ENCODE results near the gene KIAA1217. TPM values are rescaled to one million over a fixed set of nuclear protein-coding genes. Genes with fewer than 3 reads are reported as not detected.

KIAA1217 gene
- total and polyA plus RNA-seq, 2 experiments from 2014 or later, result 5.4 to 8.1 TPM

DNA sequence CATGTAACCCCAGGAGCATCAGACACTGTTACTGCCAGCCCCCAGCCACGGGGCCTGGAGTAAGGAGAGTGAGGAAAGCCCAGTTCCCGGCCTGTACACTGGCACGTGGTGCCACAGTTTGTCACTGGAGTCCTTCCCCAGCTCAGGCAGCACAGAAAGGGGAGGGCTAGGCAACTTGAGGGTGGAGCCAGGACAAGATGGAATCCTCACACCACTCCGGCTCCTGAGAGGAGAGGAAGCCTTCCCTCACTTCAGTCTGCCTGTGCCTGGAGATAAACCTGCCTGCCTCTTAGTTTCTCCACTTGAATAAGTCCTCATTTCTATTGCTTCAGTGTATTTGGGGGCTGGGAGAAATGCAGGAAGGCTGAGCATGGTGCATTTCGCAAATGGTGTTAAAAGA is 176.0 kb downstream of the KIAA1217 start:
- no peaks in the 10 kb centered on the region for H3K36me3 ChIP-seq (ENCODE audit: low read depth)
- no peaks in the 10 kb centered on the region for H3K79me2 ChIP-seq (ENCODE audit: insufficient read depth)
- H3K4me2 ChIP-seq (ENCODE audit: unreplicated experiment), result no peak overlapping the region
- H3K9ac ChIP-seq, result no peak overlapping the region
- peaks cover 3% of the 10 kb centered on the region; the same call in 1 of the 2 replicates for H3F3A ChIP-seq (ENCODE audit: insufficient read depth)
- no peak overlapping the region for H3K4me3 ChIP-seq
- H2AFZ ChIP-seq, result no peak overlapping the region
- no peaks in the 10 kb centered on the region for H3K9me3 ChIP-seq (ENCODE audit: low read depth)
- TF ChIP-seq EZH2 (IDR thresholded peaks at IDR 0.05; ENCODE audit: insufficient read depth, poor library complexity, severe bottlenecking) (no peak), EZH2phosphoT487 (IDR thresholded peaks at IDR 0.05; ENCODE audit: insufficient read depth, low read depth) (no peak)
- no peak for DNase-seq
- in situ Hi-C loops (cut with MboI), result no loop called here
- H4K20me1 ChIP-seq (ENCODE audit: insufficient read depth), result no peaks in the 10 kb centered on the region
- no peak overlapping the region for H3K27ac ChIP-seq
- 63 to 64% methylated on average over 5 of the region's 5 CpGs for WGBS, 2 experiments (ENCODE audit: low coverage in 1 of 2, low lambda C conversion rate in 2 of 2, missing lambda C conversion rate in 2 of 2)
- no peaks in the 10 kb centered on the region for H3K27me3 ChIP-seq (replicated peaks; ENCODE audit: insufficient read depth)
- H3K4me1 ChIP-seq (ENCODE audit: insufficient read depth), result peaks cover 6% of the 10 kb centered on the region
- H3K9me2 ChIP-seq (ENCODE audit: insufficient read depth), result no peaks in the 10 kb centered on the region

DNA sequence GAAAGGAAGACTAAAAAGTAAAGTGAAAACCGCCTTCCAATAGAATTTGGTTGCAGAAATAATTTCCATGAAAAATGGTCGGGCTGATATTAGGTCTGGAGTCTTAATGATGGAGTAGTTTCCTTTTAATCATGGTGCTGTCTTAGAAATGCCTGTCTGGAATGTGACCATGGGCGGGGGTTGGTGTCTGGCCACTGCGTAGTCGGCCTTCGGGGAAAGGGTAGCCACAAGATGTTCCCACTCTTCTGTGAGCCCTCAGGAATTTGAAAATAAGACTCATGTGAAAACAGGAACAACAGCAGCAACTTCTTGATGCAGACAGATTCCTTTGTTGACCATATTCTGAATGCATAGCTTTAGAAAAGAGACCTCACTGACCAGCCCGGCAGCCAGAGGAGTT is 176.8 kb downstream of the KIAA1217 start:
- Histone ChIP-seq H3K4me1 (ENCODE audit: insufficient read depth) (peaks cover 6% of the 10 kb centered on the region), H3K36me3 (ENCODE audit: low read depth) (no peaks in the 10 kb centered on the region), H3K79me2 (ENCODE audit: insufficient read depth) (no peaks in the 10 kb centered on the region), H3F3A (ENCODE audit: insufficient read depth) (peaks cover 3% of the 10 kb centered on the region; the same call in 1 of the 2 replicates), H4K20me1 (ENCODE audit: insufficient read depth) (no peaks in the 10 kb centered on the region), H3K9ac (no peak overlapping the region), H3K4me3 (no peak overlapping the region), H3K27me3 (replicated peaks; ENCODE audit: insufficient read depth) (no peaks in the 10 kb centered on the region), H3K27ac (no peak overlapping the region), H3K4me2 (ENCODE audit: unreplicated experiment) (no peak overlapping the region), H2AFZ (no peak overlapping the region), H3K9me2 (ENCODE audit: insufficient read depth) (no peaks in the 10 kb centered on the region), H3K9me3 (ENCODE audit: low read depth) (no peaks in the 10 kb centered on the region)
- no peak for DNase-seq
- TF ChIP-seq EZH2 (IDR thresholded peaks at IDR 0.05; ENCODE audit: insufficient read depth, poor library complexity, severe bottlenecking) (no peak), EZH2phosphoT487 (IDR thresholded peaks at IDR 0.05; ENCODE audit: insufficient read depth, low read depth) (no peak)
- WGBS, 2 experiments (ENCODE audit: low coverage in 1 of 2, low lambda C conversion rate in 2 of 2, missing lambda C conversion rate in 2 of 2), result 81 to 84% methylated on average over 7 of the region's 7 CpGs
- in situ Hi-C loops (cut with MboI), result no loop called here

GRCh38 chr10:24390146-24390700 is 181.3 kb downstream of the KIAA1217 start:
- Histone ChIP-seq H3K9me2 (ENCODE audit: insufficient read depth) (no peaks in the 10 kb centered on the region), H2AFZ (no peak overlapping the region), H3K27me3 (replicated peaks; ENCODE audit: insufficient read depth) (no peaks in the 10 kb centered on the region), H4K20me1 (ENCODE audit: insufficient read depth) (no peaks in the 10 kb centered on the region), H3K9me3 (ENCODE audit: low read depth) (no peaks in the 10 kb centered on the region), H3K4me3 (no peak overlapping the region), H3K27ac (no peak overlapping the region), H3K4me2 (ENCODE audit: unreplicated experiment) (no peak overlapping the region), H3K9ac (no peak overlapping the region), H3K79me2 (ENCODE audit: insufficient read depth) (no peaks in the 10 kb centered on the region), H3F3A (ENCODE audit: insufficient read depth) (no peaks in the 10 kb centered on the region), H3K4me1 (ENCODE audit: insufficient read depth) (no peaks in the 10 kb centered on the region), H3K36me3 (ENCODE audit: low read depth) (no peaks in the 10 kb centered on the region)
- TF ChIP-seq EZH2 (IDR thresholded peaks at IDR 0.05; ENCODE audit: insufficient read depth, poor library complexity, severe bottlenecking) (no peak), EZH2phosphoT487 (IDR thresholded peaks at IDR 0.05; ENCODE audit: insufficient read depth, low read depth) (no peak)
- in situ Hi-C loops (cut with MboI), result no loop called here
- 94 to 95% methylated on average over 2 of the region's 2 CpGs for WGBS, 2 experiments (ENCODE audit: low coverage in 1 of 2, low lambda C conversion rate in 2 of 2, missing lambda C conversion rate in 2 of 2)
- DNase-seq, result no peak

DNA sequence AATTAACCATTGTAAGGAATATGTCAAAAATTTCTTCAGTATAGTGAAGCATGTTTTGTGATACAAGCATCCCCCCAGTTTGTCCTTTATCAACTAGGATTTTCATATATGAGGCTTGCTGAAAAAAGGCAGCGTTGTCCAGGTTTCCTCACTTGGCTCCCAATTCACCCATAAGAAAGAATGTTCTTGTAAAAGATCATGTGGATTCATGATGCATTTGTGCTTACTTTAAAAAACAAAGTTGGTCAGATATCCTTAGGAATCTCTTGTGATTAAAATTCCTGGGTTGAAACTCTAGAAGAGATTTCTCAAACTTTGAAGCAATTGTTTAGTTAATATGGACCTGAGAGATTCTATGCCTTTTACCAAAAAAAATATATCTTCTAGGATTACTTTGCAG is 181.8 kb downstream of the KIAA1217 start:
- Histone ChIP-seq H3K4me3 (no peak overlapping the region), H3K9me2 (ENCODE audit: insufficient read depth) (no peaks in the 10 kb centered on the region), H4K20me1 (ENCODE audit: insufficient read depth) (no peaks in the 10 kb centered on the region), H3K36me3 (ENCODE audit: low read depth) (no peaks in the 10 kb centered on the region), H3K27ac (no peak overlapping the region), H3F3A (ENCODE audit: insufficient read depth) (no peaks in the 10 kb centered on the region), H2AFZ (no peak overlapping the region), H3K4me1 (ENCODE audit: insufficient read depth) (no peaks in the 10 kb centered on the region), H3K27me3 (replicated peaks; ENCODE audit: insufficient read depth) (no peaks in the 10 kb centered on the region), H3K79me2 (ENCODE audit: insufficient read depth) (no peaks in the 10 kb centered on the region), H3K9me3 (ENCODE audit: low read depth) (no peaks in the 10 kb centered on the region), H3K4me2 (ENCODE audit: unreplicated experiment) (no peak overlapping the region), H3K9ac (no peak overlapping the region)
- no peak for DNase-seq
- in situ Hi-C loops (cut with MboI), result no loop called here
- WGBS, 2 experiments (ENCODE audit: low coverage in 1 of 2, low lambda C conversion rate in 2 of 2, missing lambda C conversion rate in 2 of 2), result 68 to 73% methylated on average over 1 of the region's 1 CpG
- TF ChIP-seq EZH2 (IDR thresholded peaks at IDR 0.05; ENCODE audit: insufficient read depth, poor library complexity, severe bottlenecking) (no peak), EZH2phosphoT487 (IDR thresholded peaks at IDR 0.05; ENCODE audit: insufficient read depth, low read depth) (no peak)

GRCh38 chr10:24393201-24393600 is 184.3 kb downstream of the KIAA1217 start:
- in situ Hi-C loops (cut with MboI), result no loop called here
- Histone ChIP-seq H3K9me2 (ENCODE audit: insufficient read depth) (no peaks in the 10 kb centered on the region), H3K36me3 (ENCODE audit: low read depth) (no peaks in the 10 kb centered on the region), H3K27me3 (replicated peaks; ENCODE audit: insufficient read depth) (no peaks in the 10 kb centered on the region), H3K79me2 (ENCODE audit: insufficient read depth) (no peaks in the 10 kb centered on the region), H3K9me3 (ENCODE audit: low read depth) (no peaks in the 10 kb centered on the region), H3K4me2 (ENCODE audit: unreplicated experiment) (no peak overlapping the region), H2AFZ (no peak overlapping the region), H3K9ac (no peak overlapping the region), H3K4me1 (ENCODE audit: insufficient read depth) (no peaks in the 10 kb centered on the region), H3F3A (ENCODE audit: insufficient read depth) (no peaks in the 10 kb centered on the region), H4K20me1 (ENCODE audit: insufficient read depth) (no peaks in the 10 kb centered on the region), H3K27ac (no peak overlapping the region), H3K4me3 (no peak overlapping the region)
- DNase-seq, result no peak
- TF ChIP-seq EZH2 (IDR thresholded peaks at IDR 0.05; ENCODE audit: insufficient read depth, poor library complexity, severe bottlenecking) (no peak), EZH2phosphoT487 (IDR thresholded peaks at IDR 0.05; ENCODE audit: insufficient read depth, low read depth) (no peak)
- WGBS, 2 experiments (ENCODE audit: low coverage in 1 of 2, low lambda C conversion rate in 2 of 2, missing lambda C conversion rate in 2 of 2), result 77 to 78% methylated on average over 5 of the region's 5 CpGs

Measured in GM23248 (cell line).